WTC11 (cell line): ENCODE measurements around the gene EMILIN1. TPM values are rescaled to one million over a fixed set of nuclear protein-coding genes. Genes with fewer than 3 reads are reported as not detected.
A peak's percentile ranks its signal among the peaks of the same experiment; 100 is the strongest.

Experiments
- ATAC-seq: fragments of 200-7000 bp; cut with Tn5 transposase; 2 replicates; pipeline ENCODE4 v1.10.0; 2021; ENCODE audit warnings: mild to moderate bottlenecking, moderate library complexity
- CTCF ChIA-PET: fragments of 300-600 bp; sonication (Branson Sonifier 250); formaldehyde crosslinking; loops from one replicate; lab custom pipeline; 2021; ENCODE audit warnings: antibody characterized with exemption; lab: Charles Lee
- POLR2A ChIA-PET: fragments of 350-600 bp; sonication (Branson Sonifier 250); formaldehyde crosslinking; loops from one replicate; lab custom pipeline; 2021; ENCODE audit warnings: antibody characterized with exemption; lab: Charles Lee
- DNase-seq: peaks from one replicate; pipeline ENCODE4 v3.0.0; 2021; ENCODE audit warnings: low spot score
- H3K27ac Mint-ChIP-seq: 2 replicates; pipeline ENCODE4 v1.8.0; 2021; ENCODE audit warnings: mixed read lengths
- H3K27me3 Mint-ChIP-seq: 2 replicates; pipeline ENCODE4 v1.8.0; 2021; ENCODE audit warnings: low read depth, mild to moderate bottlenecking, moderate library complexity, mixed read lengths
- H3K36me3 Mint-ChIP-seq: 2 replicates; pipeline ENCODE4 v1.8.0; 2021; ENCODE audit warnings: mixed read lengths
- H3K4me1 Mint-ChIP-seq: 2 replicates; pipeline ENCODE4 v1.8.0; 2022; ENCODE audit warnings: mixed read lengths
- H3K4me3 Mint-ChIP-seq: 2 replicates; pipeline ENCODE4 v1.8.0; 2021; ENCODE audit warnings: mild to moderate bottlenecking, moderate library complexity, mixed read lengths
- H3K9me3 Mint-ChIP-seq: 2 replicates; pipeline ENCODE4 v1.8.0; 2021; ENCODE audit warnings: mixed read lengths
- EMX1 ChIP-seq: fragments of 250-450 bp; sonication (Bioruptor Pico); IDR thresholded peaks from 2 replicates; pipeline ENCODE4 v1.8.0; 2021; ENCODE audit warnings: mild to moderate bottlenecking
- GRHL2 ChIP-seq: fragments of 250-450 bp; sonication (Bioruptor Pico); IDR thresholded peaks from 2 replicates; pipeline ENCODE4 v1.8.0; 2022; ENCODE audit warnings: mild to moderate bottlenecking, moderate library complexity; ENCODE audit not compliant: insufficient replicate concordance, severe bottlenecking
- GTF2I ChIP-seq: fragments of 250-450 bp; sonication (Bioruptor Pico); conservative IDR thresholded peaks from 2 replicates; pipeline ENCODE4 v1.4.0; 2021; ENCODE audit warnings: mild to moderate bottlenecking
- IRF1 ChIP-seq: sonication (generic); formaldehyde crosslinking; IDR thresholded peaks from 2 replicates; pipeline ENCODE4 v1.8.0; 2023; ENCODE audit warnings: missing genetic modification reagents
- MYBL2 ChIP-seq: sonication (generic); formaldehyde crosslinking; IDR thresholded peaks from 2 replicates; pipeline ENCODE4 v1.8.1; 2023; ENCODE audit warnings: mild to moderate bottlenecking, moderate library complexity, missing genetic modification reagents
- NFE2L1 ChIP-seq: sonication (generic); formaldehyde crosslinking; IDR thresholded peaks from 2 replicates; pipeline ENCODE4 v1.8.1; 2023; ENCODE audit warnings: missing genetic modification reagents
- NFYB ChIP-seq: sonication (generic); formaldehyde crosslinking; conservative IDR thresholded peaks from 2 replicates; pipeline ENCODE4 v1.8.0; 2022; ENCODE audit warnings: low read depth, missing genetic modification reagents
- NR3C1 ChIP-seq: sonication (generic); formaldehyde crosslinking; conservative IDR thresholded peaks from 2 replicates; pipeline ENCODE4 v1.8.1; 2023; ENCODE audit warnings: low read depth, mild to moderate bottlenecking, missing genetic modification reagents
- SMAD3 ChIP-seq: sonication (generic); formaldehyde crosslinking; IDR thresholded peaks from 2 replicates; pipeline ENCODE4 v1.8.0; 2022; ENCODE audit warnings: missing genetic modification reagents, mild to moderate bottlenecking, borderline replicate concordance
- SOX15 ChIP-seq: fragments of 250-450 bp; sonication (Bioruptor Pico); IDR thresholded peaks from 2 replicates; pipeline ENCODE4 v1.9.0; 2021; ENCODE audit warnings: mild to moderate bottlenecking
- ZBTB21 ChIP-seq: sonication (generic); formaldehyde crosslinking; IDR thresholded peaks from 2 replicates; pipeline ENCODE4 v1.8.1; 2023; ENCODE audit warnings: mild to moderate bottlenecking, missing genetic modification reagents, borderline replicate concordance
- ZNF396 ChIP-seq: fragments of 250-450 bp; sonication (Bioruptor Pico); IDR thresholded peaks from 2 replicates; pipeline ENCODE4 v1.8.0; 2021; ENCODE audit warnings: mild to moderate bottlenecking, moderate library complexity, borderline replicate concordance
- total RNA-seq: library from RNA; stranded (reverse); gene quantifications from 3 replicates; pipeline ENCODE4 v1.2.3, GENCODE V29; 2021
- TF ChIP-seq, protein P1 (sequence below): sonication (generic); formaldehyde crosslinking; IDR thresholded peaks from 2 replicates; pipeline ENCODE4 v1.8.1; 2023; ENCODE audit warnings: mild to moderate bottlenecking, missing genetic modification reagents
- TF ChIP-seq, protein P2 (sequence below): fragments of 200-600 bp; IDR thresholded peaks from 2 replicates; pipeline ENCODE4 v1.8.0; 2022; ENCODE audit warnings: antibody characterized with exemption
- TF ChIP-seq, protein P3 (sequence below): sonication (generic); formaldehyde crosslinking; IDR thresholded peaks from 2 replicates; pipeline ENCODE4 v1.8.0; 2022; ENCODE audit warnings: missing genetic modification reagents

The EMILIN1 gene
- total RNA-seq, 1 experiment from 2014 or later, result 3.5 TPM

GRCh38 chr2:27087823-27088410 lies 9.5 kb downstream of the EMILIN1 start:
- CTCF ChIA-PET, result interaction anchor here (0.7 to 6.4 kb wide), 14 partner anchors 12 to 292 kb away, joined by 3 to 50 read pairs (median 9); partner anchors contain the start of genes AGBL5 and OST4
- ATAC-seq, result no peak
- no peaks in the 10 kb centered on the region for H3K36me3 Mint-ChIP-seq
- TF ChIP-seq NFYB (CRISPR knock-in tag), result no peak
- TF ChIP-seq, protein P1, sequence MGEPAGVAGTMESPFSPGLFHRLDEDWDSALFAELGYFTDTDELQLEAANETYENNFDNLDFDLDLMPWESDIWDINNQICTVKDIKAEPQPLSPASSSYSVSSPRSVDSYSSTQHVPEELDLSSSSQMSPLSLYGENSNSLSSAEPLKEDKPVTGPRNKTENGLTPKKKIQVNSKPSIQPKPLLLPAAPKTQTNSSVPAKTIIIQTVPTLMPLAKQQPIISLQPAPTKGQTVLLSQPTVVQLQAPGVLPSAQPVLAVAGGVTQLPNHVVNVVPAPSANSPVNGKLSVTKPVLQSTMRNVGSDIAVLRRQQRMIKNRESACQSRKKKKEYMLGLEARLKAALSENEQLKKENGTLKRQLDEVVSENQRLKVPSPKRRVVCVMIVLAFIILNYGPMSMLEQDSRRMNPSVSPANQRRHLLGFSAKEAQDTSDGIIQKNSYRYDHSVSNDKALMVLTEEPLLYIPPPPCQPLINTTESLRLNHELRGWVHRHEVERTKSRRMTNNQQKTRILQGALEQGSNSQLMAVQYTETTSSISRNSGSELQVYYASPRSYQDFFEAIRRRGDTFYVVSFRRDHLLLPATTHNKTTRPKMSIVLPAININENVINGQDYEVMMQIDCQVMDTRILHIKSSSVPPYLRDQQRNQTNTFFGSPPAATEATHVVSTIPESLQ (CRISPR knock-in tag), result no peak
- TF ChIP-seq EMX1 (CRISPR knock-in tag), result no peak
- TF ChIP-seq, protein P2, sequence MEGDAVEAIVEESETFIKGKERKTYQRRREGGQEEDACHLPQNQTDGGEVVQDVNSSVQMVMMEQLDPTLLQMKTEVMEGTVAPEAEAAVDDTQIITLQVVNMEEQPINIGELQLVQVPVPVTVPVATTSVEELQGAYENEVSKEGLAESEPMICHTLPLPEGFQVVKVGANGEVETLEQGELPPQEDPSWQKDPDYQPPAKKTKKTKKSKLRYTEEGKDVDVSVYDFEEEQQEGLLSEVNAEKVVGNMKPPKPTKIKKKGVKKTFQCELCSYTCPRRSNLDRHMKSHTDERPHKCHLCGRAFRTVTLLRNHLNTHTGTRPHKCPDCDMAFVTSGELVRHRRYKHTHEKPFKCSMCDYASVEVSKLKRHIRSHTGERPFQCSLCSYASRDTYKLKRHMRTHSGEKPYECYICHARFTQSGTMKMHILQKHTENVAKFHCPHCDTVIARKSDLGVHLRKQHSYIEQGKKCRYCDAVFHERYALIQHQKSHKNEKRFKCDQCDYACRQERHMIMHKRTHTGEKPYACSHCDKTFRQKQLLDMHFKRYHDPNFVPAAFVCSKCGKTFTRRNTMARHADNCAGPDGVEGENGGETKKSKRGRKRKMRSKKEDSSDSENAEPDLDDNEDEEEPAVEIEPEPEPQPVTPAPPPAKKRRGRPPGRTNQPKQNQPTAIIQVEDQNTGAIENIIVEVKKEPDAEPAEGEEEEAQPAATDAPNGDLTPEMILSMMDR, result no peak
- no peak for TF ChIP-seq ZBTB21 (CRISPR knock-in tag)
- no peak for TF ChIP-seq GTF2I (CRISPR knock-in tag)
- no peak for TF ChIP-seq NFE2L1
- TF ChIP-seq IRF1 (CRISPR knock-in tag), result no peak
- TF ChIP-seq SMAD3, result no peak
- DNase-seq, result no peak
- peaks cover 16% of the 10 kb centered on the region for H3K4me1 Mint-ChIP-seq
- H3K9me3 Mint-ChIP-seq, result no peaks in the 10 kb centered on the region
- POLR2A ChIA-PET, result interaction anchor here (2.1 kb wide), 1 partner anchor 37 kb away, joined by 9 read pairs; the partner anchor contains the start of gene AGBL5
- peaks cover 23% of the 10 kb centered on the region for H3K27me3 Mint-ChIP-seq
- H3K4me3 Mint-ChIP-seq, result peak overlapping the region; percentile 84
- no peak overlapping the region for H3K27ac Mint-ChIP-seq

- DNase-seq (no peak), ATAC-seq (no peak)
- Mint-ChIP-seq H3K27ac (no peak overlapping the region), H3K4me3 (no peak overlapping the region), H3K9me3 (no peaks in the 10 kb centered on the region), H3K4me1 (peaks cover 16% of the 10 kb centered on the region), H3K36me3 (no peaks in the 10 kb centered on the region)
- CTCF ChIA-PET, result interaction anchor here (1.0 to 4.1 kb wide), 6 partner anchors 11 to 213 kb away, joined by 3 to 18 read pairs (median 12); no protein-coding TSS in a partner anchor
- TF ChIP-seq ZNF396 (no peak), NR3C1 (CRISPR knock-in tag) (no peak), SOX15 (no peak), GRHL2 (no peak)
- TF ChIP-seq, all 79 proteins: peak for 0
- peaks cover 23% of the 10 kb centered on the region for H3K27me3 Mint-ChIP-seq
- POLR2A ChIA-PET, result no interaction called here
These were observed 10.2 kb downstream of the EMILIN1 start for GRCh38 chr2:27088634-27089033.

DNA sequence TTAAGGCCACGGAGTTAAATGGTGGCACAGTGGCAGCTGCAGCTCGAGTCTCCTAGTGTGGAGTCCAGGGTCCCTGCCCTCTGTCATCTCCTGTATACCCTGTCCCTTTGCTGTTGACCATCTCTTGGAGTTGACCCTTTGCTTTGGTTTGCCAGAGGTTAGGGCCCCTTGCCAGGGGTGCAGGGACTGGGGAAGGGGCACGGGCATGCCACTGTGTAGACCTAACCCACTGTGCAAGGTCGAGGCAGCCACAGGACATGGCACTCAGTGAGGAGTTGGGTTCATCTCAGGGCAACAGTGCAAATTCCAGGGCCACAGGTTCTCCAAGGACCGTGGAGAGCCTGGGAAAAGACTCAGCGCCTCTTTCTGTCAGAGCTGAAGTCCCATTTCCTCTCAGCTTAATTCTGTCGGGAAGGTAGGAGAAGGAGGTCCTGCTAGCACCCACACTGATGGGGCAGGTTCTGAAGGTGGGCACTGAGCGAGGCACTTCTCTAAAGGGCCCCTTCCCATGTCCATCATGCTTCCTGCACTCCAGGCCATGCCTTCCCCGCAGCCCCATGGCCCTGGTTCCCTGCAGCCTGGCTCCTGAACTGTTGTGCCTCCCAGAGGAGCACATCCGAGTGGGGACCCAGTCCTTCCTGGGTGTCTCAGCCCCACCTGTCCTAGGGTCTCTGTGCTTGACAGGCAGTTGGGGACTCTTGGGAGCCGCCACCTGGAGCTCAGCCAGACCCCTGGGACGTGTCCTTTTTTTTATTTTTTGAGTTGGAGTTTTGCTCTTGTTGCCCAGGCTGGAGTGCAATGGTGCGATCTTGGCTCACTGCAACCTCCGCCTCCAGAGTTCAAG lies 10.9 kb downstream of the EMILIN1 start:
- H3K4me1 Mint-ChIP-seq, result peaks cover 14% of the 10 kb centered on the region
- ChIA-PET POLR2A (interaction anchor here (0.7 kb wide), 1 partner anchor 215 kb away, joined by 3 read pairs; no protein-coding TSS in a partner anchor), CTCF (interaction anchor here (0.7 to 2.6 kb wide), 5 partner anchors 8 to 212 kb away, joined by 3 to 14 read pairs (median 3); no protein-coding TSS in a partner anchor)
- peaks cover 23% of the 10 kb centered on the region for H3K27me3 Mint-ChIP-seq
- no peak overlapping the region for H3K27ac Mint-ChIP-seq
- TF ChIP-seq, protein P3, sequence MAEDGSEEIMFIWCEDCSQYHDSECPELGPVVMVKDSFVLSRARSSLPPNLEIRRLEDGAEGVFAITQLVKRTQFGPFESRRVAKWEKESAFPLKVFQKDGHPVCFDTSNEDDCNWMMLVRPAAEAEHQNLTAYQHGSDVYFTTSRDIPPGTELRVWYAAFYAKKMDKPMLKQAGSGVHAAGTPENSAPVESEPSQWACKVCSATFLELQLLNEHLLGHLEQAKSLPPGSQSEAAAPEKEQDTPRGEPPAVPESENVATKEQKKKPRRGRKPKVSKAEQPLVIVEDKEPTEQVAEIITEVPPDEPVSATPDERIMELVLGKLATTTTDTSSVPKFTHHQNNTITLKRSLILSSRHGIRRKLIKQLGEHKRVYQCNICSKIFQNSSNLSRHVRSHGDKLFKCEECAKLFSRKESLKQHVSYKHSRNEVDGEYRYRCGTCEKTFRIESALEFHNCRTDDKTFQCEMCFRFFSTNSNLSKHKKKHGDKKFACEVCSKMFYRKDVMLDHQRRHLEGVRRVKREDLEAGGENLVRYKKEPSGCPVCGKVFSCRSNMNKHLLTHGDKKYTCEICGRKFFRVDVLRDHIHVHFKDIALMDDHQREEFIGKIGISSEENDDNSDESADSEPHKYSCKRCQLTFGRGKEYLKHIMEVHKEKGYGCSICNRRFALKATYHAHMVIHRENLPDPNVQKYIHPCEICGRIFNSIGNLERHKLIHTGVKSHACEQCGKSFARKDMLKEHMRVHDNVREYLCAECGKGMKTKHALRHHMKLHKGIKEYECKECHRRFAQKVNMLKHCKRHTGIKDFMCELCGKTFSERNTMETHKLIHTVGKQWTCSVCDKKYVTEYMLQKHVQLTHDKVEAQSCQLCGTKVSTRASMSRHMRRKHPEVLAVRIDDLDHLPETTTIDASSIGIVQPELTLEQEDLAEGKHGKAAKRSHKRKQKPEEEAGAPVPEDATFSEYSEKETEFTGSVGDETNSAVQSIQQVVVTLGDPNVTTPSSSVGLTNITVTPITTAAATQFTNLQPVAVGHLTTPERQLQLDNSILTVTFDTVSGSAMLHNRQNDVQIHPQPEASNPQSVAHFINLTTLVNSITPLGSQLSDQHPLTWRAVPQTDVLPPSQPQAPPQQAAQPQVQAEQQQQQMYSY (CRISPR knock-in tag), result 0 out of 2 replicates have a peak, but pooled peaks have one; percentile 17
- TF ChIP-seq MYBL2, result no peak
- no peak for DNase-seq
- H3K9me3 Mint-ChIP-seq, result no peaks in the 10 kb centered on the region
- H3K4me3 Mint-ChIP-seq, result no peak overlapping the region
- ATAC-seq, result no peak
- no peaks in the 10 kb centered on the region for H3K36me3 Mint-ChIP-seq
